Neutrophil (primary cell): ENCODE data around the gene TMEM108.

ENCODE experiments used
- H3K27ac ChIP-seq: fragments of 200-600 bp; sonication (generic); 2 replicates; pipeline ENCODE4 v1.5.1; 2016; ENCODE audit warnings: mild to moderate bottlenecking, moderate library complexity
- H3K27me3 ChIP-seq: fragments of 200-600 bp; sonication (generic); 2 replicates; pipeline ENCODE4 v1.6.0; 2016; ENCODE audit warnings: mild to moderate bottlenecking
- H3K36me3 ChIP-seq: fragments of 200-600 bp; sonication (generic); 2 replicates; pipeline ENCODE4 v1.5.1; 2017
- H3K4me1 ChIP-seq, 2 experiments: fragments of 200-600 bp in 1 of 2; sonication (generic) in 1 of 2; 1 replicate in 1 of 2; 2 replicates in 1 of 2; pipeline versions ENCODE4 v1.5.1 to v1.6.1; 2013 to 2016; ENCODE audit warnings: low read depth in 1 of 2, low read length in 1 of 2, mild to moderate bottlenecking in 1 of 2, moderate library complexity in 1 of 2; ENCODE audit not compliant: control insufficient read depth in 1 of 2, insufficient read depth in 1 of 2
- H3K4me3 ChIP-seq, 2 experiments: fragments of 200-600 bp in 1 of 2; sonication (generic) in 1 of 2; 1 replicate in 1 of 2; 2 replicates in 1 of 2; pipeline ENCODE4 v1.5.1; 2013 to 2016; ENCODE audit warnings: low read depth in 1 of 2, low read length in 1 of 2, mild to moderate bottlenecking in 1 of 2, moderate library complexity in 1 of 2
- H3K9me3 ChIP-seq: fragments of 200-600 bp; sonication (generic); 2 replicates; pipeline ENCODE4 v1.5.1; 2016
- CTCF ChIP-seq: fragments of 200-600 bp; sonication (generic); IDR thresholded peaks from 2 replicates; pipeline ENCODE4 v1.5.1; 2016; ENCODE audit warnings: antibody characterized with exemption

TMEM108 gene

GRCh38 chr3:133425898-133426297, 387.7 kb downstream of the TMEM108 start:
- H3K4me3 ChIP-seq = no peak overlapping the region
- H3K9me3 ChIP-seq = no peaks in the 10 kb centered on the region
- no peak for TF ChIP-seq CTCF
- no peaks in the 10 kb centered on the region for H3K36me3 ChIP-seq
- peaks cover 34% of the 10 kb centered on the region for H3K27me3 ChIP-seq
- no peak overlapping the region for H3K27ac ChIP-seq
- H3K4me1 ChIP-seq = peaks cover 0 to 7% of the 10 kb centered on the region in 2 experiments

GRCh38 chr3:133426721-133427120, 388.5 kb downstream of the TMEM108 start:
- H3K27ac ChIP-seq = no peak overlapping the region
- peaks cover 0 to 7% of the 10 kb centered on the region in 2 experiments for H3K4me1 ChIP-seq
- H3K4me3 ChIP-seq = no peak overlapping the region
- H3K27me3 ChIP-seq = peaks cover 34% of the 10 kb centered on the region
- H3K9me3 ChIP-seq = no peaks in the 10 kb centered on the region
- no peaks in the 10 kb centered on the region for H3K36me3 ChIP-seq
- TF ChIP-seq CTCF = no peak

GRCh38 chr3:133428552-133428951, 390.4 kb downstream of the TMEM108 start:
- peaks cover 0 to 10% of the 10 kb centered on the region in 2 experiments for H3K4me1 ChIP-seq
- H3K27ac ChIP-seq = no peak overlapping the region
- peaks cover 26% of the 10 kb centered on the region for H3K27me3 ChIP-seq
- no peaks in the 10 kb centered on the region for H3K36me3 ChIP-seq
- H3K4me3 ChIP-seq = no peak overlapping the region
- no peaks in the 10 kb centered on the region for H3K9me3 ChIP-seq
- TF ChIP-seq CTCF = no peak

GRCh38 chr3:133429063-133429462, 390.9 kb downstream of the TMEM108 start:
- no peaks in the 10 kb centered on the region for H3K36me3 ChIP-seq
- peaks cover 0 to 7% of the 10 kb centered on the region in 2 experiments for H3K4me1 ChIP-seq
- TF ChIP-seq CTCF = no peak
- no peak overlapping the region for H3K4me3 ChIP-seq
- peaks cover 26% of the 10 kb centered on the region for H3K27me3 ChIP-seq
- no peak overlapping the region for H3K27ac ChIP-seq
- H3K9me3 ChIP-seq = no peaks in the 10 kb centered on the region

- no peaks in the 10 kb centered on the region for H3K9me3 ChIP-seq
- H3K27me3 ChIP-seq = no peaks in the 10 kb centered on the region
- no peak overlapping the region for H3K27ac ChIP-seq
- H3K4me3 ChIP-seq = no peak overlapping the region
- peaks cover 0 to 12% of the 10 kb centered on the region in 2 experiments for H3K4me1 ChIP-seq
- TF ChIP-seq CTCF = no peak
- no peaks in the 10 kb centered on the region for H3K36me3 ChIP-seq
These were observed 401.4 kb downstream of the TMEM108 start for GRCh38 chr3:133439563-133439962.

- H3K9me3 ChIP-seq = no peaks in the 10 kb centered on the region
- H3K27me3 ChIP-seq = no peaks in the 10 kb centered on the region
- H3K36me3 ChIP-seq = no peaks in the 10 kb centered on the region
- no peak overlapping the region for H3K27ac ChIP-seq
- no peak for TF ChIP-seq CTCF
- no peak overlapping the region for H3K4me3 ChIP-seq
- H3K4me1 ChIP-seq = peaks cover 0 to 12% of the 10 kb centered on the region in 2 experiments
These were observed 402.5 kb downstream of the TMEM108 start for GRCh38 chr3:133440652-133441051.
